MCF 10A (cell line): ENCODE results near the gene TFPT. TPM values are rescaled to one million over a fixed set of nuclear protein-coding genes. Genes with fewer than 3 reads are reported as not detected.
A peak's percentile ranks its signal among the peaks of the same experiment; 100 is the strongest.
"Not testable (repeated sequence)": the region's sequence is repeated elsewhere in the genome, so short reads cannot be mapped to it uniquely, and the experiment has no call there.

ENCODE experiments used
- BruUV-seq: library from RNA; stranded (reverse); fragments of 400-500 nt; replicated peaks from 2 replicates; lab custom pipeline; 2021; lab: Mats Ljungman, UMichigan
- CTCF ChIA-PET: fragments of 300-600 bp; sonication (Branson Sonifier 250); formaldehyde crosslinking; extraction: SDS; loops from one replicate; lab custom pipeline; 2021; ENCODE audit warnings: antibody characterized with exemption, inconsistent platforms; lab: Yijun Ruan, JAX
- POLR2A ChIA-PET: fragments of 300-600, 350-650 bp; sonication (Branson Sonifier 250); formaldehyde crosslinking; extraction: SDS; loops from one replicate; lab custom pipeline; 2020; ENCODE audit warnings: antibody characterized with exemption, inconsistent platforms; lab: Yijun Ruan, JAX
- DNase-seq: peaks from one replicate; pipeline ENCODE4 v3.0.0-alpha.2; 2018; ENCODE audit not compliant: unreplicated experiment
- H3K27ac Mint-ChIP-seq: one replicate; pipeline ENCODE4 v1.8.0; 2022; ENCODE audit warnings: mild to moderate bottlenecking, low read depth, mixed read lengths; ENCODE audit not compliant: unreplicated experiment
- H3K27me3 Mint-ChIP-seq: one replicate; pipeline ENCODE4 v1.8.0; 2022; ENCODE audit warnings: mixed read lengths; ENCODE audit not compliant: insufficient read depth, unreplicated experiment
- H3K36me3 Mint-ChIP-seq: one replicate; pipeline ENCODE4 v1.8.0; 2022; ENCODE audit warnings: mild to moderate bottlenecking, moderate library complexity, mixed read lengths; ENCODE audit not compliant: insufficient read depth, unreplicated experiment
- H3K4me1 Mint-ChIP-seq: one replicate; pipeline ENCODE4 v1.8.0; 2022; ENCODE audit warnings: mixed read lengths; ENCODE audit not compliant: insufficient read depth, unreplicated experiment
- H3K4me3 Mint-ChIP-seq: one replicate; pipeline ENCODE4 v1.8.0; 2022; ENCODE audit warnings: mild to moderate bottlenecking, moderate library complexity, mixed read lengths; ENCODE audit not compliant: unreplicated experiment
- H3K9me3 Mint-ChIP-seq: one replicate; pipeline ENCODE4 v1.8.0; 2022; ENCODE audit warnings: mixed read lengths; ENCODE audit not compliant: unreplicated experiment
- intact Hi-C: fragments of 100-400 bp; cut with micrococcal nuclease; formaldehyde crosslinking; loops from 2 replicates; pipeline ENCODE4 v1.14.1; 2022
- total RNA-seq: library from RNA; stranded (reverse); gene quantifications from 2 replicates; pipeline ENCODE4 v1.2.3, GENCODE V29; 2022
- TF ChIP-seq, protein P1 (sequence below): fragments of 200-600 bp; IDR thresholded peaks from one replicate; pipeline ENCODE4 v1.8.0; 2022; ENCODE audit warnings: antibody characterized with exemption, mild to moderate bottlenecking; ENCODE audit not compliant: unreplicated experiment

The TFPT gene
- total RNA-seq, 1 experiment from 2014 or later, result 22.8 TPM

DNA sequence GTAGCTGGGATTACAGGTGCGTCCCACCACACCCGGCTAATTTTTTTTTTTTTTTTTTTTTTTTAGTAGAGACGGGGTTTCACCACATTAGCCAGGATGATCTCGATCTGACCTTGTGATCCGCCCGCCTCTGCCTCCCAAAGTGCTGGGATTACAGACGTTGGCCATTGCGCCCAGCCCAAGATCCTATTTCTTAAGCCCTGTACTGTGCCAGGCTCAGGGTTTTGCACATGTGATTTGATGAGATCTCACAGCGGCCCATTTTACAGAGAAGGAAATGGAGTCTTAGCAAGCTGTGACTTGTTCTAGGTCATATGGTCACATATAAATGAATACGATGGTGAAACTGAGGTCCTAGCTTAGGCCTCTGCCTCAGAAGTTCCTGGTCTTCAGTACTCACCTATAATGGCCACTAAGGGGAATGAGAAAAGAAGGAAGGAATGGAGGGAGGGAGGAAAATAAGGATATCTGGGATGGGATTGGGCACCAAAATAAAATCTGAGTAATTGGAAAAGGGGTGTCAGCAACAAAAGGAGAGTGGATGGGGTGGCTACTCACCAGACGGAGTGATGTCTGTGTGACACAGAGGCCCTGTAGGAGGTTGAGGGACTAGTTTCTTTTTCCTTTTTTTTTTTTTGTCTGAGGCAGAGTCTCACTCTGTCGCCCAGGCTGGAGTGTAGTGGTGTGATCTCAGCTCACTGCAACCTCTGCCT, 16.1 kb downstream of the TFPT start:
- intact Hi-C loops, result no loop called here
- TF ChIP-seq, protein P1, sequence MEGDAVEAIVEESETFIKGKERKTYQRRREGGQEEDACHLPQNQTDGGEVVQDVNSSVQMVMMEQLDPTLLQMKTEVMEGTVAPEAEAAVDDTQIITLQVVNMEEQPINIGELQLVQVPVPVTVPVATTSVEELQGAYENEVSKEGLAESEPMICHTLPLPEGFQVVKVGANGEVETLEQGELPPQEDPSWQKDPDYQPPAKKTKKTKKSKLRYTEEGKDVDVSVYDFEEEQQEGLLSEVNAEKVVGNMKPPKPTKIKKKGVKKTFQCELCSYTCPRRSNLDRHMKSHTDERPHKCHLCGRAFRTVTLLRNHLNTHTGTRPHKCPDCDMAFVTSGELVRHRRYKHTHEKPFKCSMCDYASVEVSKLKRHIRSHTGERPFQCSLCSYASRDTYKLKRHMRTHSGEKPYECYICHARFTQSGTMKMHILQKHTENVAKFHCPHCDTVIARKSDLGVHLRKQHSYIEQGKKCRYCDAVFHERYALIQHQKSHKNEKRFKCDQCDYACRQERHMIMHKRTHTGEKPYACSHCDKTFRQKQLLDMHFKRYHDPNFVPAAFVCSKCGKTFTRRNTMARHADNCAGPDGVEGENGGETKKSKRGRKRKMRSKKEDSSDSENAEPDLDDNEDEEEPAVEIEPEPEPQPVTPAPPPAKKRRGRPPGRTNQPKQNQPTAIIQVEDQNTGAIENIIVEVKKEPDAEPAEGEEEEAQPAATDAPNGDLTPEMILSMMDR, result no peak
- CTCF ChIA-PET, result interaction anchor here (0.6 to 2.8 kb wide), 2 partner anchors 290 to 306 kb away, joined by 3 to 7 read pairs; no protein-coding TSS in a partner anchor
- BruUV-seq, result no TSS peak
- Mint-ChIP-seq H3K4me1 (peaks cover 10% of the 10 kb centered on the region), H3K4me3 (no peak overlapping the region), H3K27ac (no peak overlapping the region), H3K9me3 (no peaks in the 10 kb centered on the region), H3K36me3 (no peaks in the 10 kb centered on the region), H3K27me3 (peaks cover 16% of the 10 kb centered on the region)
- POLR2A ChIA-PET, result no interaction called here
- no peak for DNase-seq

DNA sequence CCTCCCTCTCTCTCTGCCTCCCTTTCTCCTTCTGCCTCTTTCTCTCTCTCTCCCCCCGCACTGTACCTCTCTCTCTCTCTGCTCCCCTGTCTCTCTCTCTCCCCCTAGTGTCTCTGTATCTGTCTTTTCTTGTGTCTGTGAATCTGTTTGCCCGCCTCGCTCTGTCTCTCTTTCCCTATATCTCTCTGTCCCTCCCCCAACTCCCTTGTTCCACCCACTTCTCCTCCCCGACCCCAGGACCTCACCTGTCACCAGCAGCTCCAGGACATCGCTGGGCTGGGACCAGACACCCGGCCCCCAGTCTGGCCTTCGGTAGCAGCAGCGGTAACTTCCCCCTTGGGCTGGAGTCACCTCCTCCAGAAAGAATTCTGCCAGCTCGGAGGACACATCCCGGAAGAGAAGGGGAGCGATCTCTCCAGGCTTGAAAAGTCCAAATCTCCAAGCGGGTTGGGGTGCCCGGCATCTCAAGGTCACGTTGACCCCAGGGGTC, 18.8 kb downstream of the TFPT start:
- Mint-ChIP-seq H3K4me3 (peak overlapping the region; percentile 40), H3K36me3 (no peaks in the 10 kb centered on the region), H3K4me1 (peaks cover 10% of the 10 kb centered on the region), H3K27me3 (peaks cover 16% of the 10 kb centered on the region), H3K27ac (no peak overlapping the region), H3K9me3 (no peaks in the 10 kb centered on the region)
- BruUV-seq, result no TSS peak
- no peak for DNase-seq
- ChIA-PET POLR2A (interaction anchor here (0.7 to 1.0 kb wide), 3 partner anchors 12 to 103 kb away, joined by 3 to 5 read pairs (median 3); partner anchors contain the start of genes PRPF31 and TFPT), CTCF (interaction anchor here (0.6 to 2.8 kb wide), 4 partner anchors 18 to 304 kb away, joined by 3 to 7 read pairs (median 5); no protein-coding TSS in a partner anchor)
- intact Hi-C loops, result no loop called here
- TF ChIP-seq, protein P1, result no peak

DNA sequence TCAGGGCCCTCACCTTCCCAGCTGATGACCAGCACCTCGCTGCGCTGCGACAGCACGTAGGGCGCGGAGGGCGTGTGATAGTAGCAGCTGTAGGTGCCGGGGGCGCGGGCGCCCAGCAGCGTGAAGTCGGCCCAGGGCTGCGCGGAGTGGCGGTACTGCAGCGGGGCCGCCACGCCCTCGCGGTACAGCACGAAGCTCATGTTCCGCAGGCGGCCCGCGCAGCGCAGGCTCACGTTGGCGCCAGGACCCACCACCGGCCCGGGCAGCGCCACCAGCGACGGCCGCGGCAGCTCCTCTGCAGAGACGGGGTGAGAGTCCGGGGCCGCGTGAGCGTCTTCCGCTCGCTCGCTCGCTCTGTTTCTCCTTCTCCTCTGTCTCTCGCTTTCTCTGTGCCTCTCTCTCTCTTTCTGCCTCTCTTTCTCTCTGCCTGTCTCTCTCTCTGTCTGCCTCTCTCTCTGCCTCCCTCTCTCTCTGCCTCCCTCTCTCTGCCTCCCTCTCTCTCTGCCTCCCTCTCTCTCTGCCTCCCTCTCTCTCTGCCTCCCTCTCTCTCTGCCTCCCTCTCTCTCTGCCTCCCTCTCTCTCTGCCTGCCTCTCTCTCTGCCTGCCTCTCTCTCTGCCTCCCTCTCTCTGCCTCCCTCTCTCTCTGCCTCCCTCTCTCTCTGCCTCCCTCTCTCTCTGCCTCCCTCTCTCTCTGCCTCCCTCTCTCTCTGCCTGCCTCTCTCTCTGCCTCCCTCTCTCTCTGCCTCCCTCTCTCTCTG, 19.4 kb downstream of the TFPT start:
- BruUV-seq, DNase-seq, H3K9me3 Mint-ChIP-seq, H3K36me3 Mint-ChIP-seq, H3K27ac Mint-ChIP-seq, intact Hi-C loops: not testable (repeated sequence)
- Mint-ChIP-seq H3K4me1 (peaks cover 10% of the 10 kb centered on the region), H3K4me3 (peak overlapping the region; percentile 40), H3K27me3 (peaks cover 16% of the 10 kb centered on the region)
- ChIA-PET CTCF (interaction anchor here (0.5 to 2.7 kb wide), 5 partner anchors 18 to 322 kb away, joined by 3 to 8 read pairs (median 3); no protein-coding TSS in a partner anchor), POLR2A (interaction anchor here (0.7 to 1.0 kb wide), 2 partner anchors 11 to 104 kb away, joined by 3 read pairs; no protein-coding TSS in a partner anchor)

DNA sequence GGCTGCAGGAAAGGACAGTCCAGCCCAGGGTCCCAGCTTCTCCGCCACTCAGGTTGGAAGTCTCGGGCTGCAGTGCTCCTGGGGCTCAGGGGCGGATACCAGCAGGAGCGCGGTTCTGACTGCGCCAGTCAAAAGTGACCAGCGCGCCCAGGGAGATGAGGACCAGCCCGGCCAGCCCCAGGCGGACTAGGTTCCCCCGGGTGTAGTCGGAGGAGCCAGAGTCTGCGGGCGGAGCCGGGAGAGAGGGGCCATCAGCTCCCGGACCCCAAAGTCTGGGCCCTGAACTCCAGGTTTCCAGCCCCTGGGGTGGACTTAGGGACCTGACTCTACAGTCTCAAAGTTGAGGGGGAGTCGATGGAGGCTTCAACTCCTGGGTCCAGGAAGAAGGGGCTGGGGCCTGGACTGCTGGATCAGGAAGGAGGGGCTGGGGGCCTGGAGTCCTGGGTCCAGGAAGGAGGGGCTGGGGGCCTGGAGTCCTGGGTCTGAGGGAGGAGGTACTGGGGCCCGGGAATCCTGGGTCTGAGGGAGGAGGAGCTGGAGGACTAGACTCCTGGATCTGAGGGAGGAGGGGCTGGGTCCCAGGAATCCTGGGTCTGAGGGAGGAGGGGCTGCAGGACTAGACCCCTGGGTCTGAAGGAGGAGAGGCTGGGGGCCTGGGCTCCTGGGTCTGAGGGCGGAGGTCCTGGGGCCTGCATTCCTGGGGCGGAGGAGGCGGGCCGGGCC, 20.2 kb downstream of the TFPT start:
- TF ChIP-seq, protein P1, result no peak
- POLR2A ChIA-PET, result interaction anchor here (0.6 kb wide), 1 partner anchor 1388 kb away, joined by 4 read pairs; no protein-coding TSS in a partner anchor
- Mint-ChIP-seq H3K36me3 (no peaks in the 10 kb centered on the region), H3K9me3 (no peaks in the 10 kb centered on the region), H3K4me3 (peak overlapping the region; percentile 40), H3K27me3 (peaks cover 16% of the 10 kb centered on the region), H3K4me1 (peaks cover 10% of the 10 kb centered on the region), H3K27ac (no peak overlapping the region)
- intact Hi-C loops, result no loop called here
- BruUV-seq, result no TSS peak
- CTCF ChIA-PET, result interaction anchor here (0.6 to 2.7 kb wide), 6 partner anchors 19 to 1064 kb away, joined by 3 to 8 read pairs (median 4); no protein-coding TSS in a partner anchor
- no peak for DNase-seq
